ENCODE data around the gene SLC9A5. TPM values are rescaled to one million over a fixed set of nuclear protein-coding genes. Genes with fewer than 3 reads are reported as not detected.

The SLC9A5 gene
- total and polyA plus RNA-seq, 8 donors = 0.19 to 5.3 (median 0.89) TPM; not detected in 1

DNA sequence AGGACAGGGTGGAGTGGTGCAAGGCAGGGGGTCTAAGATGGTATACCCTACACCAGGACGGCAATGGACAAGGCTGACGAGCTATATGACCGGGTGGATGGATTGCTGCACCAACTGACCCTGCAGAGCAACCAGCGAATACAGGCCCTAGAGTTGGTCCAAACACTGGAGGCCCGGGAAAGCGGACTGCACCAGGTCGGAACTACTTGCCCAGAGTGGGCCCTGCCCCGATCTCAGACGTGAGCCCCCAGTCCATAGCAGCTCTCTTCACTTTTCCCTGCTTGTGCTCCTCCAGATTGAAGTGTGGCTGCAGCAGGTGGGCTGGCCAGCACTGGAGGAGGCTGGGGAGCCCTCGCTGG, 33.6 kb downstream of the SLC9A5 start:
- Histone ChIP-seq H3K27ac (no peak overlapping the region), H3K4me1 (peaks cover 22 to 31% (median 26%) of the 10 kb centered on the region in 4 donors), H3K27me3 (no peaks in the 10 kb centered on the region), H3K36me3 (peaks cover 0 to 9% (median 1%) of the 10 kb centered on the region in 4 donors), H3K9me3 (no peaks in the 10 kb centered on the region), H3K4me3 (no peak overlapping the region)
- 95 to 97% (median 96%) methylated on average over 9 to 10 of the region's 10 CpGs for WGBS, 5 donors
- TF ChIP-seq CTCF (IDR thresholded peaks at IDR 0.05) = no peak
- TF ChIP-seq POLR2AphosphoS5 (IDR thresholded peaks at IDR 0.05) = no peak
- no peak for TF ChIP-seq EP300 (IDR thresholded peaks at IDR 0.05)
- TF ChIP-seq POLR2A (IDR thresholded peaks at IDR 0.05) = no peak
- intact Hi-C loops (cut with DNase I; ENCODE audit: low total_unique reads) = no loop called here
- DNase-seq = no peak

DNA sequence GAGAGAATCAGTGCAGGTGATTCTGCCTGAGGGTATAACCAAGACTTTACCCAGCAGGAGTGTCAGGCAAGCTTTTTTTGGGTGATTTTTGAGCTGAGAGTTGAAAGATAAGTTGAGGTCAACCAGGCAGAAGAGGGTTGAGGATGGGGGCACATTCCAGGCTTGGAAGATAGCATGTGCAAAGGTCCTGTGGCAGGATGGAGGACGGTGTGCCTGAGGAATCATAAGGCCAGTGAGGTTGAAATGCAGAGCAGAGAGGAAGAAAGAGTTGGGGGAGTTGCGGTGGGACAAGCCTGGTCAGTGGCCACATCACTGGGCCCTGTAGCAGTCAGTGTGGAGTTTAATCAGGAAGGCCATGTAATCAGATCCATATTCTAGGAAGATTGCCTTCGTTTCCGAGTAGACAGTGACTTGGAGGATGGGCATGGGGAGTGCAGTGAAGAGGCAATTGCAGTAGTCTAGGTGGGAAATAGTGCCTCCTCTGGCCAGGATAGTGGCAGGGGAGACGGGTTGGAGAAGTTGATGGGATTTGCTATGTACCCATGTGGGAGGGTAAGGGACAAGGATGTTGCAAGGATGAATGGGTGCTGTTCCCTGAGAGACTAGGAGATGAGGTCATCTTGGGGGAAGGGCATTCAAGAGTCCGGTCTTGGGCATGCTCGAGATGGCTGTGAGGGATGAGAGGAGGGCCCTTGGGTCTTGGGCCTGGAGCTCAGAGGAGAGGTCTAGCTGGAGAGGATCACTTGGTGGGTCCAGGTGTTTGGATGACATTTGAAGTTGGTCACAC, 34.5 kb downstream of the SLC9A5 start:
- intact Hi-C loops (cut with DNase I; ENCODE audit: low total_unique reads) = no loop called here
- whole genome bisulfite sequencing, 5 donors = 90 to 96% (median 94%) methylated on average over 7 of the region's 7 CpGs
- Histone ChIP-seq H3K36me3 (peaks cover 0 to 9% (median 1%) of the 10 kb centered on the region in 4 donors), H3K4me1 (peaks cover 14 to 23% (median 18%) of the 10 kb centered on the region in 4 donors), H3K27me3 (no peaks in the 10 kb centered on the region), H3K4me3 (no peak overlapping the region), H3K9me3 (no peaks in the 10 kb centered on the region), H3K27ac (no peak overlapping the region)
- DNase-seq = no peak
- no peak for TF ChIP-seq POLR2A (IDR thresholded peaks at IDR 0.05)
- no peak for TF ChIP-seq EP300 (IDR thresholded peaks at IDR 0.05)
- TF ChIP-seq POLR2AphosphoS5 (IDR thresholded peaks at IDR 0.05) = no peak
- TF ChIP-seq CTCF (IDR thresholded peaks at IDR 0.05) = no peak

- H3K27ac ChIP-seq = no peak overlapping the region
- 85 to 96% (median 90%) methylated on average over 18 to 21 of the region's 21 CpGs for WGBS, 5 donors
- H3K36me3 ChIP-seq = peaks cover 0 to 9% (median 1%) of the 10 kb centered on the region in 4 donors
- peaks cover 6 to 15% (median 10%) of the 10 kb centered on the region in 4 donors for H3K4me1 ChIP-seq
- H3K9me3 ChIP-seq = no peaks in the 10 kb centered on the region
- intact Hi-C loops (cut with DNase I; ENCODE audit: low total_unique reads) = no loop called here
- no peaks in the 10 kb centered on the region for H3K27me3 ChIP-seq
- H3K4me3 ChIP-seq = no peak overlapping the region
- TF ChIP-seq CTCF (IDR thresholded peaks at IDR 0.05) = no peak
- no peak for TF ChIP-seq POLR2A (IDR thresholded peaks at IDR 0.05)
- TF ChIP-seq POLR2AphosphoS5 (IDR thresholded peaks at IDR 0.05) = no peak
- no peak for TF ChIP-seq EP300 (IDR thresholded peaks at IDR 0.05)
- DNase-seq = no peak
Observed at GRCh38 chr16:67283826-67284555, 35.2 kb downstream of the SLC9A5 start.

- DNase-seq = peak; percentile 61 to 75
- Histone ChIP-seq H3K36me3 (peaks cover 0 to 9% (median 1%) of the 10 kb centered on the region in 4 donors), H3K4me3 (no peak overlapping the region), H3K4me1 (peaks cover 0 to 7% (median 5%) of the 10 kb centered on the region in 4 donors), H3K27me3 (no peaks in the 10 kb centered on the region), H3K9me3 (no peaks in the 10 kb centered on the region), H3K27ac (no peak overlapping the region)
- WGBS, 5 donors = 59 to 88% (median 69%) methylated on average over 21 to 34 of the region's 34 CpGs
- intact Hi-C loops (cut with DNase I; ENCODE audit: low total_unique reads) = no loop called here
- TF ChIP-seq CTCF (IDR thresholded peaks at IDR 0.05) (peak in 5 of 7 experiments; percentile 29 to 52 (median 42)), POLR2AphosphoS5 (IDR thresholded peaks at IDR 0.05) (no peak)
Observed at GRCh38 chr16:67284699-67285646, 36.2 kb downstream of the SLC9A5 start.
